Embryonic facial prominence (tissue), 1 donor: ENCODE measurements around the gene PDE4B.

Experiments
- DNase-seq: peaks from one replicate; pipeline ENCODE4 v3.0.0-alpha.2; 2016; ENCODE audit errors: extremely low spot score

The PDE4B gene

DNA sequence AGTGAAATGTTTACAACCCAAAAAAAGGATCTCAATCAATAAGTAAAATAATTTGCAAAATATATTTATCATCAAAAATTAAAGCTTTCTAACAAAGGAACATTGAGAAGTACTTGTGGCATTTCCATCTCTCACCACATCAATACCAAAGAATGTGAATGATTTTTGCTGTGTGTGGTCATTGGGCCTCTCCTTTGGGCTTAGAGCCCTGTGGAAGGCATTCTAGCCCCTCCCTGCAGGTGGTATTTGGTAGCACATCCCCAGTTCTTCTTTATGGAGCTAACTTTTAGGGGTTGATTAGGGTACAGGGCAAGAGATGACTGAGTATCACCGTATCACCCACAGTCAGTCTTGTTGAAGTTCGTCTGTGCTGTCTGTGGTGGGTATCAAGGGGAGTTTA lies 447.1 kb downstream of the PDE4B start:
- no peak for DNase-seq

DNA sequence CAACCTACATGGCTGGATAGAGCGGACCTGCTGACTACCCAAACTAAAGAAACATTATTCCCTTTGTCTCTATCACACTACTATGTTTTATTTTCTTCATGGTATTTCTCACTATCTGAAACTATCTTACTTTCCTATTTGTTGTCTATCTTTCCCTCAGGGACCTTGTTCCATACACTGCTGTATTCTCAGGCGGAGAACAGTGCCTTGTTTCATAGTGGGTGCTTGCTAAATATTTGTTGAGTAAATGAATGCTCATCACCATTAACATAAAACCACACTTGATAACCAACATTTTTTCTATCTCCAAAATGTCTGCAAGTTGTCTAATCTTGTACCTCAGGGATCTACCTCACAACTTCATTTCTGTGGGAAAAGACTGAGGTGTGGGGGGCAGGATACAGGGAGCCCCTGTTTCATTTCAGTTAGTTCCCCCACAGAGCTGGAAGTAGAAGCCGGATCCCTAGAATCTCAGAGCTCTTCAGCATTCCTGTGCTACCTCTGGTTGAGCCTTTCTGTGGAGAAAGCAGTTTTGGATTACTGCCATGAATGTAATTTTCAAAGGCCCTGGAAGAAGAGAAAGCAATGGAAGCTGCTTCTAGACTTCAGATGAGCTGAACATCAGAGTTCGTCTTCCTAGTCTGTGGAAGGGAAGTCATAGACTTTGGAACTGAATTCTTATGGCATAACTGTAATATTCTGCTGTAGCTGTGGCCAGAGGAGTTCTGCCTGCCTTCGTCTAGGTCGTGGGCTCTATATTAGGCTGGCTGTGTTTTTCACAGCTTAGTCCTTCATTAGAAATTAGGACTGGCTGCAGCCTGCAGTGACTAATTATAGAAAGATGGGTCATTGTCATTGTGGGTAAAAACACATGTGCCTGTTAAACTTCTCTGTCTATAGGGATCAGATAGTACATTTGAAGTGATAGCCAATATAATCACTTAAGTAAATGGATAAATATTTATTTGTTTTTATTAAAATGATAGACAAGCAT lies 448.1 kb downstream of the PDE4B start:
- no peak for DNase-seq

DNA sequence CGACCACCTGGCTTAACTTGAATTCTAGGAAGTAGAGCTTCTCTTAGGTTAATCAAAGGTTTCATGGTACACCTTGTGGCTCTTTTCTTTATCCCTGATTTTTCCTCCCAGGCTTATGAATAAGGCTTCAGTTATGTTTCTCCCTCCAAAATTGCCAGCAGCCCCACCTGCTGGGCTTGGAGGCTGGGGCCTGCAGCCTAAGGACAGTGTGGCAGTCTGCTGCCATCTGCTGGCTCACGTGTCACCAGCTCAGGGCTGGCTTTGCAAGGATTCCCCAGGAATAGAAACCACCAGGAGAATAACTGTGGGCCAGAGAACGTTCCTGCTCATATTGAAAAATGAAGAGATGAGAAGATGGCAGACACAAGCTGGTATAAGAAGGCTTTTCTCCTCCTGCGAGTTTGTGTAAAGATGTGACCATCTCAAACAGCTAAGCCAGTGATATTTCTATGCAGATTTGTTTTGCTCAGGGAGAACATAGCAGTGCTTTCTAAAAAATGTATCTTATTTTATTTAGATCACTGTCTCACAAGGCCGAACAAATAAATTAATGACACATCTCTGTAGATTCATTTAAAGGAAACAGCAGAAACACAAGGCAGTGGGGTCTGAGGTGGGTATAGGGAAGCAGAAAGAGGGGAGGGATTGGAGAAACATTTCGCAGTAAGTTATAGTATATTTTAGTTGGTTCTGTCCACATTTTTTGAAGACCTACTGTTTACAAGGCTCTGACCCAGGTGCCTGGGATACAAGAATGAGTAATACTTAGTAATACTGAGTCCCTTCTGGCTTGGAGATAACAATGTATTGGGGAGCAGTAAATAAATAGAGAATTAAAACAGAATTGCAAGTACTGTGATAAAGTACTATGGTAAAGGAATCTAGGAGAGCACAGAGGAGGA lies 450.2 kb downstream of the PDE4B start:
- DNase-seq: peak; percentile 74

DNA sequence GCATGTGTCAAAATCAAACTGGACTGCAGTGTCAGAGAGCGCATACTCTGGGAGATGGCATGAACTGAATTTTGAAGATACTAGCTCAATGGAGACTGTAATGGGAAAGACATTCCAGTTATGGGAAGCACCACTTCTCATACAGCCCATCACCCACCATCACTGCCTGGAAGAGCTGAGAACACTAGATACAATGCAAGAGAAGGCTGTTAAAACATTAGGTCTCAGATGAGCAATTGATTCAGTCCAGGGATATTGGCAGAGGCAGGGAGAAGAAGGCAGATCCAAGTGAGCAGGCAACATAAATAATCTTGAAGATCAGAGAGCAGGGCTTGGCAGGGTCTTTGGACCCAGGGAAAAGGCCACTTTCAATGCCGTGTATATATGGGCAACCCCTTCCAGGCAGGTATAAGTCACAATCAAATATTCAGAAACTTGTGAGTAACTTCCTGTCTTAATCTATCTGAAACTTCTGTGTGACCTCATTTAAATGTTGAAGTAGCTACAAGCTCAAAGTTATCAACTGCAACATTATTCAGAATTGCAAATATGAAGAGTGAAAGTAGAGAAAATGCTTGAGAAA lies 450.9 kb downstream of the PDE4B start:
- no peak for DNase-seq

DNA sequence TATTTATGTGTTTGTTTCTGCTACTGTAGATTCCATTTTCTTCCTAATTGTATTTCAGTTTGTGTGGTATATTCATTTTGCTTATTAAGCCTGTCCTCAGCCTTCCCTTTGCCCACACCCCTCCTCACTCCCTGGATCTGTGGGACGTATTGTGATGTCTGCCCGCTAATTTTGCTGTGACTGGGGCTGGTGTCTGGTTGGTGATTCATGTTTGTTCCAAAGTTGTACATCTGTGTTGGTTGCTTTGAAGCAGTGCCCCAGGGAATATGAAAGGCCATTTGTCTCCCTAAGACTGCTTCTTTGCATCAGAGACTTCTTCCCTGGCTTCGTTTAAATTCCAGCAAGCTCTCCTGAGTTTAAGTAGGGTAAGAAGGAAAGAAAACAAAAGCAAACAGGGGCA lies 451.7 kb downstream of the PDE4B start:
- DNase-seq: no peak

DNA sequence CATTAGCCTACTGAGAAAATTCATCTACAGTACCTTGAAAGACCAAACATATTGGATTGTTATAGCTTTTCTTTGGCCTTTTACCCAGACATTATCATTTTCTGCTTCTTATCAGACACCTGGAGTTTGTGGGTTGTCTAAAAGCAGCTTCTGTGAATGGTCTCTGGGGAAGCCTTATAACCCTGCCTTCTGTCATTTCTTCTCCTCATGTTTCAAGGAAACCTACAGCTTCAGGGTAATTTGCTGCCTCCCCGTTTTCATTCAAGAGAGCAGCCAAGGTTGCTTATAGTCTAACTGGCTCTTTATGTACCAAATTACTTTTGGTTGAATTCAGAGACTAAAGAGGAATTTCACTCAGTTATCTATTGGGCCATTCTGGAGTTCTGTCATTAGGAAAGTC lies 453.0 kb downstream of the PDE4B start:
- no peak for DNase-seq

DNA sequence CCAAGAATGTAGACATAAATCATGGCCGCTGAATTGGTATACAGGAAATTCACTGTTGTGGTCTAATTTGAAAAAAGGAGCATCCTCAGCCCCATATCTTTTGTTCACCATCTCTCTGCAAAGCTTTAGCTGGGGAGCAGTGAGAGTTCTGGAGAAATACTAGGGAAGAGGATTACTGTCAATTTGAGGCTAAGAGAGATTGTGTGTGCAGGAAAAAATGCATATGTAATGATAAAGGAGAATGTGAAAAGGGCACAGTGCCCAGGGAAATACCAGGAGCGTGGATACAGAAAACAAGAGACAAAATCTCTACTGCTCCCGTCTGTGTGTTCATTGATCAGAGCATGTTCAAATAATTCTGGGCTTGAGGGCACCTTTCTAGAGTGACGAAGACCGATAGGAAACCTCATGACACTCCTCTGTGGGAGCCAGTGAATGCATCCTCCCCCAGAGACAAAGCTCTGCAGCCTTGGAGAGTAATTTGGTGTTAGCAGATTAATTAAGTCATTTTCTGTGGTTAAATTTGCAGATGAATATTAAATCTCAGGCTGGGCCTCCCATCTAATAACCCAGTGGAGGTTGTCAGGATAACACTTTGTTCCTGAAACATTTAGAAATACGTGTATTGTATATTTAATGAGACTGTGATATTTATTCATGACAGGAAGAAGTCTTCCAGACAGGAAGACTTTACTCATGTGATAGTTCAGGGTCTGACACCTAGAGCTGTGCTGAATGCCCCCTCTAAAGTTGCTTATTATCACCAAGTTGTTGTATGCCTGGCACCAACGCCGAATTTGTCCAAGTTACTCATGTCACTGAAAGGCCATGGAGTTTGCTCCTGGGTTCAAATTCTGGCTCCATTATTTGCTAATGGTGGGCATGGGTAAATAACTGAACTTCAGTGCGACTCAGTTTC lies 453.9 kb downstream of the PDE4B start:
- no peak for DNase-seq

DNA sequence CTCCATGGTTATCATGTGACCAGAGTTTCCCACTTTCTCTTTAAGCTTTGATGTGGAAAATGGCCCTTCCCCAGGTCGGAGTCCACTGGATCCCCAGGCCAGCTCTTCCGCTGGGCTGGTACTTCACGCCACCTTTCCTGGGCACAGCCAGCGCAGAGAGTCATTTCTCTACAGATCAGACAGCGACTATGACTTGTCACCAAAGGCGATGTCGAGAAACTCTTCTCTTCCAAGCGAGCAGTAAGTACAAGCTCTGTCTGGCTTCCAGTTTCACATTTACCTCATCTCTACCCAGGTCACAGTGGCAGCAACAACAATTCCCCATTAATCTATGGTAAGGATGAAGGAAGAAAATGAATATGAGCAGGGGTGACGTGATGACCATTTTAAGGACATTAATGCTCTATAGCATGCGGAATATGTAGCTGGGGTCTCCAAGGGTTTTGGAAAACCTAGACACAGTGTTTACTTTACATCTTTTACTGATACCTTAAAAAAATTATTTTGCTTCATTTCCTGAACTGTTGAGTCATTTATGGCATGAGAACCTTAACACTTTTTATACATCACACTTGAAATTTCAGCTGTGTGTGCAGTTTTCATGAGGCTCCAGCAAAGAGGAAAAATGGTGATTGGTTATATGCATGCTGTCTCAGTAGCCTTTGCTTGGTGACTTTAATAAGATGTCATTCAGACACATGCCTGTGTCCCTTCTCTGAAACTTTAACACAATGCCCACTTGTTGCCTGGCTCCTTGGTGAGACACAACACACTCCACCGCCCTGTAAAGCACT lies 454.9 kb downstream of the PDE4B start:
- DNase-seq: no peak

DNA sequence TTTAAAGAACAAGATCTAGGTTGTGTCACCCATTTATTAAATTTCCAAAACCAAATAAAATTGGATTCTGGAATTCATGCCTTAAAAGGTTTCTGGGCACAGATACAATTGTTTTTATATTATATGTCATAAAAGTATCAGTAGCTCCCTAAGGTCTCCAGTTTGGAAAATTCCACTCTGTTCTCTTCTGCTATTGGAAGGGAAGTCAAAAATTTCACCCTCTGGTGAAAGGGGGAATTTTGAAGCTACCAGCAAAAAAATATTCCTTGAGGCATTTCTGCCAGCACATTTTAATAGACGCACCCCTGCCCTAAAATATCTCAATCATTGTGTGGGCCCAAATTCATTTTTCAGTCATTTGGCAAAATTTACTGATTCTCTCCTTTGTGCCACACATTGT lies 455.6 kb downstream of the PDE4B start:
- no peak for DNase-seq

DNA sequence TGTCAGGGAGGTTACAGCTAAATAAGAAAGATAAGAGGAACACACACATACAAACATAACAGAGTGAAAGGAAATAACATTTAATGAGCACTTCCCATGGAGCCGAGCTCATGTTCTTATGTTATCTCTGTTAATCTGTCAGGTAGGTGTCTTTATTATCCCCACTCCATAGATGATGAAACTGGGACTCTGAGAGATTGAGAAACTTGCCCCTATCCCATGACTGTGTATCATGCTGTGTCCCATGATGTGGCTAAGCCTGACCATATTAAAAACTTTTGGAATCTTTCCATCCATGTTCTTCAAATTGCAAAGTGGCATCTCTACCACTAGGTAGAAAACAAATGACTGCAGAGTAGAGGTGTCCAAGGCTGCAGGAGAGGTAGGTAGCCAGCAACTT lies 456.1 kb downstream of the PDE4B start:
- DNase-seq: no peak

DNA sequence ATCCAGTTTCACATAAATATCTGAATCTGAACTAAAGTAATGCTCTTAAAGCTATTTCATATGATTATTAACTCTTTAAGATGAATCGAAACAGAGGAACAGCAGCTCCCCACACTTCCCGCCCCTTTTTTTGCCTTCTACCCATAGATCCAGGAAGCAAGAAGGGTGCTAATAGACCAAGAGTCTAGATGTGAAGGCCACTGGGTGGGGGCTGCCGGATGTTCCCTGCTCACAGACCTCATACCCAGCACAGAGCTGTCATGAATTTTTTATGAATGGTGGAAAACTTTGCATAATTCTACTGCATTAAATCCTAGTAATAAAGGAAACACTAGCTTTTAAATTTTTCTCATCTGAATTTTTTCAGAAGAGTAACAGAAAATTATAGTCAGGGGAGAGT lies 457.4 kb downstream of the PDE4B start:
- DNase-seq: no peak

DNA sequence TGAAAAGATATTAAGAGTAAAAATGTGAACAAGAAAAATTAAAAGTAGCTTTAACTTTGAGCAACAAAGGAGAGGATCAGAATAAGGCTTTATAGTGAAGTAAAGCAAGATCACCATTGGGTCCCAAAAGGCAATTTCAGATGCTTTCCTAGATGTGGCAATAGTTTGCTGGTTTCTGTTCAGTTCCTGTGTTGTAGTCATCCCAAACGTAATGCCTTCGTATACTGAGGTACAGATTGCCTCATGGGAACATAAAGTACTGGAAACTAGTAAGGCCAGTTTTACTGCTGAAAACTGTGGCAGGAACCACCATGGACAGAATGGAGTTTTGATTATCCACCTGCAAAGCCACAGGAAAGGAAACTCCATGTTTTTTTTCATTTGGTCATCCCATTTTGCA lies 457.8 kb downstream of the PDE4B start:
- DNase-seq: no peak

DNA sequence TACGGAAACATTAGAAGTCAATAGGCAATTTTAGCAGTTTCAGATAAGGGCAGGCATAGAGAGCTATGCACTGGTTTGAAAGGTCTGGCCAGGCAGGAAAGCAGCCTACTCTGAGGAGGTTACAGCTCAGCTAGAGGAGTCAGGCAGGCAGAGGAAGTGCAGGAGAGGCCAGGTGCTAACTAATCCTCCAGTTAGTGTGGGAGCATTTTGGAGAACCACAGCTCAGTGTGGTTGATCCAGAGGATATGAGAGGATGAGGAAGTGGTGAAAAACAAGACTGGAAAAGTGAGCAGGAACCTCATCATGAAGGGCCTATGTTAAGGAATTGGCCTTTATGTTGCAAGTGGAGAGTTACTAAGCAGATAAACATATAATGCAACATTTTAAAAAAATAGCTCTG lies 458.9 kb downstream of the PDE4B start:
- no peak for DNase-seq

DNA sequence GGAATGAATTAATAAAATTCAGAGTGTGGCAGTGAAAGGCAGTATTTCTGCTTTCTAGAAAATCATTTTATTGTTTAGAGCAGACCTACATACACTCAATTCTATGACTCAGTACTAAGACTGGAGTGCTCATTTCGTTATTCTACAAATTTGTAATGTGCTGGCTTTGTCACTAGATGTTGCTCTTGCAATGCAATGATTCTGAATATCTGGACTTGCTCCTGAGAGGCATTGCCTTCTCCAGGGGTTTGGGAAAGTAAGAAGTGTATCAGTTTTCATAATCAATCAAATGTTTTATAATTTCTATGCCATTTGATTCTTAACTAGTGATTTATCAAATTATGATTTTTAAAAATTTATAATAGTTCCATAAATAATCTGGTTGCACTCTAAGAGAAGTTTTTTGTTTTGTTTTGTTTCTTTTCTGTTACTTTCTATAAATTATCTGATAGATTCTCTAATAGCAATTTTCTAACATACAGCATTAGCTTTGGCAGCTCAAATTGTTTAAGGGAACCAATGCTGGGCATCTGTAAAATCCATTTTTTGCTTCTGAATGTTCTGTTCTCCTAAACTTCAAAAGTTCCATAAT lies 460.7 kb downstream of the PDE4B start:
- DNase-seq: peak; percentile 54

DNA sequence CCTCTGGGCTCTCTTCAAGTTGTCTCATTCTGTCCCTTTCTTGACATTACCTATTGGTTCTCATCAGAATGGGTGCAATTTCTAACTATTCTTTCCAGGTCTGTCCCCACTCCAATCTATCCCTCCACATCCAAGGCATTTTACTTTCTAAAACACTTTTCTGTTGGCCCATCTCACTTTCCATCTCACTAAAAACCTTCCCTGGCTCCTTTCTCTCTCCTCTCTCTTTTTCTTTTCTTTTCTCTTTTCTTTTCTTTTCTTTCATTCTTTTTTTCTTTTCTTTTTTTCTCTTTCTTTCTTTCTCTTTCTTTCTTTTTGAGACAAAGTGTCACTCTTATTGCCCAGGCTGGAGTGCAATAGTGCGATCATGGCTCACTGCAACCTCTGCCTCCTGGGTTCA lies 462.1 kb downstream of the PDE4B start:
- no peak for DNase-seq

DNA sequence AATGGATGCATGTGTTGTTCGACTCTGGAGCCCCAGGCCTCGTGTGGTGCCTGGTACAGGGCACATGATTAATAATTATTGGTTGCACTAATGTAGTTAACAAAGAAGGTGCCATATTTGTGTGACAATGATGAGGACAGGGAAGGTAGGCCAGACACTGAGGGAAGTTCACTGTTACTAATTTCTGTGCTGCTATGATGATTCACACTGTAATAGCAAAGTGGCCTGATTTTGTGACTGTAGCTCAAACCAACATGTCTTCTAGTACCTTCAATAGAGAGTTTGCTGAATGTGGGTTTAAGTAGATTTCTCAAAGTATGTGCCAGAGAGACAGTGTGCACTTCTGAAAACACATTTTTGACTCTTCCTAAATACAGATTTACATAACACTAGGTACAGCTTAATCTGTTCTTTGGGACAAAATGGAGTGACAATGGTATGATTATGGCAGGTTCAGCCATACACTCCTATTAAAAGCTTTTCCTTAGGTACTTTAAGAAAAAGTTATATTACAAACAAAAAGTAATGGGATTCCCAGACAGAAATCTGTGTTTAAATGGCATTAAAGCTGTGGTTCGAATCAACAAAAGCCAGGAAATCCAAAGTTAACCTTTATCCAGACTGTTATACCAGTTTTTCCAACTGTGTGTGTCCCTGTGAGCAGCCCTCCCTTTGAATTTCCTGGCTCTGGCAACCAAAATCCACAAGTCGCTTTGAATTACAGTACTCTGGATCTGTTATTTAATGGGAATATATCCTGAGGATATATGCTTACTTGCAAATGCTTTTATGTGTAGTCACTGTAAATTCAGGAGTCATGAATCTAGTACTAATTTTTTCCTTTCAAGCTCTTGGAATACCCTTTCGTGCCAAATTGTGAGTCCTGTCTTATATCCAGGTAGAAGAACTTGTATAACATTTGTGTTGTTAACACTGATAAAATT lies 464.2 kb downstream of the PDE4B start:
- no peak for DNase-seq

DNA sequence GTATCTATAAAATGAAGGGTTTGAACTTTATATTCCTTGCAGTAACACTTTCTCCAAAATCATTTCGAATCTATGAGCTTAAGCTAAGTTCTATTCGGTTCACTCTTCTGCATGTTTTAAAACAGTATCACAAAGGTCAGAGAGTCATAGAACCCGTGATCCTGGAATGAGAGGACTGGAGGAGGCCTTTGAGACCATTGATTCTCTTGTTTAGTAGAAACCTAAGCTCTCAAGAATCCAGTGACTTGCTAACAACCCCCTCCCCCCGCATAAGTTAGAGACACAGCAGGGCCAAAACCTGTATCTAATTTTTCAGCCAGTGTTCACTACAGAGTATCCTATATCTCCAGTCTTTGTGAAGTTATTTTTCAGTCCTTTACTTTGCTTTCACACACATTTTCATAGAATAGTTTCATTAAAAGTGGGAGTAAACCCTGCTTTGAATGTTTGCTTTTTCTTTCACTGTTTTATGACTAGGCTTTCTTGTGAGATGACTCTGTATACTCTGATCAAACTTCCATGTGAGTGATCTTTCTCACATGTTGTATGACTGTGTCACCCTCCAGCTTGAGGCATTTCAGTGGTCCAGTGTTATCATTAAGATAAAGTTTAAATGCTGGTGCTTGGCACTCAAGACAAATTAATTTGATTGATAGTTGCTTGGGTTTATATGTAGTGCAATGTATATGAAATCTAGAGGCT lies 465.9 kb downstream of the PDE4B start:
- no peak for DNase-seq

DNA sequence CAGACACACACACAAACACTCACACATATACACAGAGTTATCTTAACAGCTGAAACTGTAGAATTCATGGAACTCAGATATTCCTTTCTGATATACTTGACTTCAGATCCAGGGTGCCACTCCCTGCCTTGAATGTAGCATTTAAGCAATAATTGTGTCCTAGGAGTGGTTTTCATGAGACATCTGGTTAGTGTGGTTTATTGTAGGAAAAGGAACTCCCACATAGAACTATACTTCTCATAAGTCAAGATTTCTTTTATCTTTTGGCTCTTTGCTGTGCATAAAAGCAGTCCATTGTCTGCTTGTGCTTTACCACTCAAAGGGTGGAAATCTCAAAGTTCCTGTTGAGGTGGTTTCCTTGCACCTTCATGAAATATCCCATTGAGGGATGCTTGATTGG lies 468.7 kb downstream of the PDE4B start:
- no peak for DNase-seq
